ENCODE measurements around the gene ALDH18A1.

ALDH18A1 gene

GRCh38 chr10:95574649-95575365 is 81.7 kb downstream of the ALDH18A1 start:
- DNase-seq: no peak

GRCh38 chr10:95573964-95574604 is 82.4 kb downstream of the ALDH18A1 start:
- DNase-seq: no peak

GRCh38 chr10:95573527-95573926 is 83.0 kb downstream of the ALDH18A1 start:
- no peak for DNase-seq

DNA sequence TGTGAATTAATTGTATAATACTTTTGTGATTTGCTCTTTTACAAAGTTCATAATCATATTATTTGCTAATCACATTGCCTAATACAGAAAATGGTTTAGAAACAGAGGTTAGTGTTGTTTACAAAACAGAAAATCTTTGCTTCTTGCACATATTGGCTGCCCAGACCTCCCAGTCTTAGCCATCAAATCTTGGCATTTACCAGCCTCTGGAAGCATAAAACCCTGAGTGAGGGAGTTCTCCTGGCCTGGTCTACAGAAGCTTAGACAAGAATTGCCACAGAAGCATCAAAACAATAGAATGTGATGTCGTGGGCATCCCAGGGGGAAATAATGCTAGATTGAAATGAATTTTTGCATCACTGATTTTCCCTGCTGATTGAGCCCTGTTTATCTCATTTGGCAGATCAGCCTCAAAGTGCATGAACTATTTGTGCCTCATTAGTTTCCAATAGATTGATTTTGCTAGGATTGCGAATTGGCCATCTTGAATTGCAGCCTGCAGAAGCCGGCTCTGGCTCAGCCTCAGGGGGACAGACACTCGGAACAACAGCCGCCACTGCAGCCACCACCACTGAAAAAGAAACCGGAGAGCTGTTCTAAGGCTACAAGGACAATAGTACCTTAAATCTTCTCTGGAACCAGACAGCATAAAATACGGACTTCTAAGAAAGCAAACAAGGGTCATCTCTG is 84.2 kb downstream of the ALDH18A1 start:
- no peak for DNase-seq

GRCh38 chr10:95571390-95571789 is 85.1 kb downstream of the ALDH18A1 start:
- no peak for DNase-seq

- no peak for DNase-seq
Observed at GRCh38 chr10:95569368-95569767, 87.1 kb downstream of the ALDH18A1 start.

GRCh38 chr10:95567903-95568630 is 88.4 kb downstream of the ALDH18A1 start:
- DNase-seq: no peak

GRCh38 chr10:95566136-95566535 is 90.4 kb downstream of the ALDH18A1 start:
- DNase-seq: no peak

- no peak for DNase-seq
Observed at GRCh38 chr10:95565336-95565735, 91.2 kb downstream of the ALDH18A1 start.

- no peak for DNase-seq
Observed at GRCh38 chr10:95564291-95564690, 92.2 kb downstream of the ALDH18A1 start.

DNA sequence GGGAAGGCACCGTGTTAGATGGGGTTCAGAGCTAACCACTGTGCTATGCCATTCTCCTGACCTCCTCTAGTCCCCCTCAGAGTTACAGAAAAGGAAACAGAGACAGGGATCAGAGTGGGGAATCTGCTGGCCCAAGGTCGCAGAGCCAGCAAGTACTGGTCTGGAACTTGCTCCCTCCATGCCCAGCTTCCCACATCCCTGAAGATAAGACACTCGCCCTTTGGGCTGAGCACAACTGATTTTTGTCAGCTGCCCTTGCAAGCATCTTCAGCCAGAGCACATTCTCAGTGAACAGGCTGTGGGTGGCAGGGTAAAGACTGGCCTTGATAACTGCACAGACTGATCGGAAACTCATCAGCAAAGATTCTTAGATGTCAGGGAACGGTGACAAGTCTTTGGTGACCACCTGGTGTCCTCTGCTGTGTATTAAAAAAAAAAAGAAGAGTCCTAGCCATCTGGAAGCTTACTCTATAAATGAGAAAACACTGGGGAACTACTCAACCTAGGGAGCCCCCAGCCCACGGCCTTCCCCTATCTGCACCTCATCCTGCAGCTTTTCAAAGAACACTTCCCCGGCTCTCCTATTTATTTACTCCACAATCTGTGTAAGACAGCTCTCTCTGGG is 94.1 kb downstream of the ALDH18A1 start:
- no peak for DNase-seq

GRCh38 chr10:95561864-95562177 is 94.7 kb downstream of the ALDH18A1 start:
- no peak for DNase-seq

DNA sequence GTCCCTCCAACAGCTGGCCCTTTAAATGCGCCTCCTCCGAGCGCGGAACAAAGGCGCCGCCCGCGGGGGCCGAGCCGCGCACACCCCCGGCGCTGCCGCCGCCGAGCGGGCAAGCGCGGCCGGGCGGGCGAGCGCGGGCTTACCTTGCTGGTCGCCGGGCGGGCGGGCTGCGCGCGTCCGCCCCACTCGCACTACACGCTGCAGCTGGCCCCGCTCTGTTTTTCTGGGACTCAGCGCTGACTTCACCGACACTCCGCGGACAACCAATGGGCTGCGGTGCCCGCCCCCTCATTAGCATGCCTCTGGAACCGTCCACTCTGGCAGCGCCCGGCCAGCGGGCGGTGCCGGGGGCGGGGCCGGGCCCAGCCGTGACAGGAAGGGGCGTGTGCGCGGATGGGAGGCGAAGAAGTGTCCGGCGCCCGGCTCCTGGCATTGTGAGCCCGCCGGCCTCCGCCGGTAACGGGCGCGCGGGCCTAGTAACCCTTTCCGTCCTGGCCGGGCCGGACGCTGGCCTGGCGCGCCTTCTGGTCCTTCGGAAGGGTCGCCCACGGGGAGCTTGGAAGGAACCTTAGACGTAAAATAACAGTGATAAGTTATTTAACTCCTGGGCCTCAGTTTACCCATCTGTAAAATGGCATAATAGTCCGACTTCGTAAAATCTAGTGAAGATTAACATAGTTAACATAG is 95.2 kb downstream of the ALDH18A1 start, which contains the start of gene SORBS1:
TSS of gene SORBS1 (minus strand) at position 195 of the 687 bp plus-strand sequence. CDS start 120,236 bp downstream, outside the sequence.
- DNase-seq: peak; percentile 87

GRCh38 chr10:95560278-95561176 is 96.0 kb downstream of the ALDH18A1 start:
- DNase-seq: peak; percentile 46

DNA sequence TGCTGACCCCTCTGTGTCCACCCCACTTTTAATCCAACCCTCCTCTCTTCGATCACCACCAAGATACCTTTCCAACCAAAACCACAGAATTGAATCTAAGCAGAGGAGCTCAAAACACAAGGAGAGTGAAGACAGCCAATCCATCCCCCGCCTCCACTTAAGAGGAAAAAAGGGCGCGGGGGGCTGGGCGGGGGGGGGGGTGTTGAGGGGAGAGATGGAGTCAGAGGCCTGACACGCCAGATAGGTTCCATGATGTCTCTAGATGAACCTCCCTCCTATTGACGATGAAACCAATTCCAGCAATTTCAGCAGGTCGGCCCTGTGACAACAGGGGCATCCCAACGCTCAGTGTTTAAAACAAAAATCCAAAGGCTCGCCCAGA is 96.6 kb downstream of the ALDH18A1 start:
- no peak for DNase-seq

DNA sequence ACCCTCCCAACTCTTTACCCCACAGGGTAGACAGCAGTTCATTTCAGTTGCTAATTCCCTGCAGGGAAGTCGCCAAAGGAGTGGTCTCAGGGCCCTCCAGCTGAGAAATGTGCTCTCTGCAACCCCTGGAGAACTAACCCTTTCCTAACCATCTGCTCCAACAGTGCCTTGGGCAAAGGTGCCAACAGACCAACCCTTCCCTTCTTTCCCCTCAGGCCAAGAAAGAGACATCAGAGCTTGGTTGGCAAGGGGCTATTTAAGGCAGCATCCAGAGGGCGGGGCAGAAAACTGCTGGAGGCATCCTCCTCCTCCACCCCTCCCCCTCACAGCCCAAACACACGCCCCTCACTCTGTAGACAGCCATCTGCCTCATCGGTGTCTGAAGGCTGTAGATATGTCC is 97.0 kb downstream of the ALDH18A1 start:
- no peak for DNase-seq

DNA sequence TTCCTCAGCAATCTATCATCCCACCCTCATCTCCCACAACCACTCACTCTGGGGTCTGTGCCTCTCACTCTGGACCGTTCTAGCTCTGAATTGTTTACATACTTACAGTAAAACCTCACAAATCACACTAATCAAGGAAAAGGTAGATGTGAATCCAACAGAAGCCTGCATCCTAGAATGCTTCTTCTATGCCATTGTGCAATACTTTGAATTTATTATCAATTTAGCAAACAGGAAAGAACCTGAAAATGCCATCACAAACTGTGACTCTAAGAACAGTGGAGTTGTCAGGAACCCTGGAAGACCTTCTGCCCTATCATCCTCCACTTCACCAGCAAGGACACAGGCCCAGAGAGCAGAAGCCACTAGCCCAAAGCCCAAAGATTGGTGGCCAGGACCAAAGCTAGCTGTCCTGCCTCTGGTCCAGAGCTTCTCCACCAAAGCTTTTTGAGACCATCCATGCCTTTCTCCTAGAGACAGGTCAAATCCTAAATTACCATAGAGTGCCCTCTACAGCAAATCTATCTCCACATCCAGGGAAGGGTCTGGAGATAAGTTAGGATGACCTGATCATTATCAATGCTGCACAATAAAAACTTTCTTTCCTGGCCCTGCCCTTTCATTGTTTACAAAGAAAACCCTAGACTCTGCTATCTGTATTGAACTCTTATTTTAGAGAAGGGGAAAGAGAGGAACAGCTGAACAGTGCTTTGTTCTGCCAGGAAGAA is 97.8 kb downstream of the ALDH18A1 start:
- no peak for DNase-seq

DNA sequence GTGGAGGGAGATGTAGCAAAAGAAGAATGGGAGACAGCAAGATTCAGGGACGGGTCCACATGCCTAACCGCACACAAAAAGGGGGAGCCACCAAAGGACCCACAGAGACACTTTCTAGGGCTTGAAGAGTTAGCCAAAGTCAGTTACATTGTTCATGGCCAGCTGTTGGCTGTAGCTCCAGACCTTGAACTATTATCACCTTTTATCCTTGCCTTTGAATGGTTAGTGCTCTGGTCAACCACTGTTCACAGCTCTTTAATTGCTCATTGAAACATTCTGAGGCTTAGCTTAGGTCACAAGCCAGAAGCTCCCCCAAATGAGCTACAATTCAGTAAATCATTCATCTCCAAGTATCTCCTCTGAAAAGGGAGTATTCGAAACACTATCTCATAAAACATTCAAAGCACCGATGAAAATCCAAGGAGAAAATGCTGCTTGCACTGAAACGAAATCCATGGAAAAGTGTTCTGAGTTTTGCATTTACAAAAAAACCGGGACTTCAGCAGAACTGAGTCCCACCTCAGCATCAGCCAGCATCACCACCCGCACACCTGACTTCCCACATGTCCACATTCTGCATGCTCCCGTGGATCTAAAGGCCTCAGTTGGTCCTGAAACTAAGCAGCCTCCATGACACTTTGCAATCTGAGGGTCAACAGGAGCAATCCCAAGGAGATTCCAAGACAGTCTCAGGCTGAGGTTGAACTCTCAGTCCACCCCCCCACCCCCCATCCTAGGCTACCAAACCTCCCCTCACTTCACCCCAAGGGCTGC is 99.3 kb downstream of the ALDH18A1 start:
- no peak for DNase-seq

All from central memory CD4-positive, alpha-beta T cell (primary cell).